Mucosa of descending colon (tissue), 3 donors: ENCODE results near the gene CNOT6L. TPM values are rescaled to one million over a fixed set of nuclear protein-coding genes. Genes with fewer than 3 reads are reported as not detected.

ENCODE experiments used
- ATAC-seq: fragments of 200-7000 bp; cut with Tn5 transposase; one replicate; pipeline ENCODE4 v1.9.1; 2020; ENCODE audit warnings: mild to moderate bottlenecking, moderate library complexity
- DNase-seq, 3 donors: peaks; one replicate each; pipeline ENCODE4 v3.0.0-alpha.2; 2020
- H3K36me3 ChIP-seq: fragments of 200-600 bp; one replicate; pipeline ENCODE4 v1.8.0; 2021; ENCODE audit warnings: low read depth, mild to moderate bottlenecking
- H3K4me1 ChIP-seq: fragments of 200-600 bp; one replicate; pipeline ENCODE4 v1.8.0; 2021; ENCODE audit warnings: low read depth, mild to moderate bottlenecking
- H3K4me3 ChIP-seq: fragments of 200-600 bp; one replicate; pipeline ENCODE4 v1.8.0; 2021; ENCODE audit warnings: mild to moderate bottlenecking
- H3K9me3 ChIP-seq: fragments of 200-600 bp; one replicate; pipeline ENCODE4 v1.8.0; 2021; ENCODE audit warnings: mild to moderate bottlenecking
- CTCF ChIP-seq: fragments of 200-600 bp; IDR thresholded peaks from one replicate; pipeline ENCODE4 v1.8.0; 2022; ENCODE audit warnings: antibody characterized with exemption, mild to moderate bottlenecking
- intact Hi-C, 2 donors: fragments of 100-400 bp; cut with DNase I in 1 of 2; cut with micrococcal nuclease in 1 of 2; formaldehyde crosslinking; loops; one replicate each; pipeline versions ENCODE4 v1.11.0 to v1.11.1; 2022; cut with DNase I, micrococcal nuclease
- total RNA-seq, 3 donors: library from RNA; stranded (reverse); fragmentation: NEBNext Ultra II Directional in 2 of 3; extraction: Animal tissue kit (Norgen Biotek cat#: 25700) in 2 of 3; gene quantifications; one replicate each; pipeline versions ENCODE4 v1.2.1 to v1.2.4, GENCODE V29; 2021 to 2023
- donor health status: DM: no; HTN: no; CAD: no; lungs with moderate emphysema.
- donor health status: DM: no; HTN: no; CAD: no.
- donor health status: DM: no; HTN: yes; CAD: no.

The CNOT6L gene
- total RNA-seq, 3 donors from 2014 or later, result 38.5 to 51.0 (median 42.7) TPM

GRCh38 chr4:77800483-77801259, 18.5 kb downstream of the CNOT6L start:
- no peaks in the 10 kb centered on the region for H3K9me3 ChIP-seq
- no peaks in the 10 kb centered on the region for H3K4me1 ChIP-seq
- ATAC-seq, result peak; percentile 12
- H3K36me3 ChIP-seq, result no peaks in the 10 kb centered on the region
- H3K4me3 ChIP-seq, result no peak overlapping the region
- intact Hi-C loops, result no loop called here
- no peak for TF ChIP-seq CTCF
- DNase-seq, result no peak

GRCh38 chr4:77800077-77800476, 19.1 kb downstream of the CNOT6L start:
- no peak for DNase-seq

DNA sequence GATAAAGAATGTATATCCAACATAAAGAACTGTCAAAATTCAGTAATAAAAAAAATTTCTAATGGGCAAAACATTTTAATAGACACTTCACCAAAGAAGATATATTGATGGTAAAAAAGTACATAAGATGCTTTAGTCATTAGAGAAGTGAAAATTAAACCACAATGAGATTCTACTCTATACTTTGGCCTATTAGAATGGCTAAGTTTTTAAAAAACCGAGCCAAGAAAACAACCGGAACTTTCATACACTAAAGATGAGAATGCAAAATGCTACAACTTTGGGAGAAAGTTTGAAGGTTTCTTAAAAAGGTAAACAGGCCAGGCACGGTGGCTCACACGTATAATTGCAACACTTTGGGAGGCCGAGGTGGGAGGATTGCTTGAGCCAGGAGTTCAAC, 20.8 kb downstream of the CNOT6L start:
- H3K4me1 ChIP-seq, result no peaks in the 10 kb centered on the region
- H3K9me3 ChIP-seq, result no peaks in the 10 kb centered on the region
- H3K4me3 ChIP-seq, result no peak overlapping the region
- DNase-seq (no peak), ATAC-seq (no peak)
- H3K36me3 ChIP-seq, result no peaks in the 10 kb centered on the region
- intact Hi-C loops, result no loop called here
- no peak for TF ChIP-seq CTCF

More at GRCh38 chr4:77800077-77800476, 19.1 kb downstream of the CNOT6L start:
- no peak overlapping the region for H3K4me3 ChIP-seq
- no peaks in the 10 kb centered on the region for H3K4me1 ChIP-seq
- no peaks in the 10 kb centered on the region for H3K36me3 ChIP-seq
- intact Hi-C loops, result no loop called here
- no peaks in the 10 kb centered on the region for H3K9me3 ChIP-seq
- no peak for TF ChIP-seq CTCF
- no peak for ATAC-seq

DNA sequence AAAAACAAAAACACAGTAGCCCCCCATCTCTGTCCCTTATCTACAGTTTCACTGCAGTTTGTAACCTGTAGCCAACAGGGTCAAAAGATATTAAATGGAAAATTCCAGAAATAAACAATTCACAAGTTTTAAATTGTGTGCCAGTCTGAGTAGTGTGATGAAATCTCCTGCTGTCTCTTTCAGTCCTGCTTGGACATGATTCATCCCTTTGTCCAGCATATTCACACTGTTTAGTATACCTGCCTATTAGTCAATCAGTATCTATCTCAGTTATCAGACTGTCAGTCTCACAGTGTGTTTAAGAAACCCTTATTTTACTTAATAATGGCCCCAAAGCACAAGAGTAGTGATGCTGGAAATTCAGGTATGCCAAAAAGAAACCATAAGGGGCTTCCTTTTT, 21.9 kb downstream of the CNOT6L start:
- ATAC-seq, result no peak
- no peaks in the 10 kb centered on the region for H3K4me1 ChIP-seq
- no peak for TF ChIP-seq CTCF

GRCh38 chr4:77795326-77795725, 23.8 kb downstream of the CNOT6L start:
- TF ChIP-seq CTCF, result no peak
- H3K4me1 ChIP-seq, result peaks cover under 1% of the 10 kb centered on the region
- ATAC-seq (no peak), DNase-seq (no peak)
- no peaks in the 10 kb centered on the region for H3K36me3 ChIP-seq
- intact Hi-C loops, result no loop called here
- H3K9me3 ChIP-seq, result no peaks in the 10 kb centered on the region
- no peak overlapping the region for H3K4me3 ChIP-seq

More for the DNA sequence above, 21.9 kb downstream of the CNOT6L start:
- Histone ChIP-seq H3K4me3 (no peak overlapping the region), H3K9me3 (no peaks in the 10 kb centered on the region), H3K36me3 (no peaks in the 10 kb centered on the region)
- no peak for DNase-seq
- intact Hi-C loops, result no loop called here
